HT1080 (cell line): ENCODE data around the gene STX12. TPM values are rescaled to one million over a fixed set of nuclear protein-coding genes. Genes with fewer than 3 reads are reported as not detected.
"Not testable (repeated sequence)": the region's sequence is repeated elsewhere in the genome, so short reads cannot be mapped to it uniquely, and the experiment has no call there.

Experiments
- DNase-seq: peaks from one replicate; pipeline ENCODE4 v3.0.0-alpha.2; 2015; ENCODE audit warnings: low read depth
- total RNA-seq: library from RNA; depleted of rRNA; stranded (reverse); fragments of >200 nt; shearing (Covaris generic); gene quantifications from 2 replicates; pipeline ENCODE4 v1.2.3, GENCODE V29; 2014

STX12 gene
- total RNA-seq, 1 experiment from 2014 or later: 26.4 TPM

GRCh38 chr1:27829339-27829960 lies 56.4 kb downstream of the STX12 start:
- not testable (repeated sequence) for DNase-seq

- DNase-seq: peak; percentile 94
Measured at GRCh38 chr1:27830621-27831440, 57.8 kb downstream of the STX12 start, which contains the start of gene PPP1R8. Gene PPP1R8 (plus strand): TSS chr1:27830782. CDS start chr1:27830836, 54 bp downstream.

- DNase-seq: peak; percentile 6
Measured at GRCh38 chr1:27831568-27832410, 58.8 kb downstream of the STX12 start.

- DNase-seq: peak; percentile 43
Measured at GRCh38 chr1:27832762-27833161, 59.7 kb downstream of the STX12 start.

- no peak for DNase-seq
Measured at GRCh38 chr1:27833470-27833869, 60.5 kb downstream of the STX12 start.

- no peak for DNase-seq
Measured at GRCh38 chr1:27835046-27835445, 62.0 kb downstream of the STX12 start.

- no peak for DNase-seq
Measured at GRCh38 chr1:27835501-27835900, 62.5 kb downstream of the STX12 start.

- DNase-seq: no peak
Measured at GRCh38 chr1:27849951-27850350, 76.9 kb downstream of the STX12 start.

GRCh38 chr1:27855085-27855484 lies 82.1 kb downstream of the STX12 start:
- DNase-seq: no peak

GRCh38 chr1:27856561-27857343 lies 83.7 kb downstream of the STX12 start:
- DNase-seq: no peak

- DNase-seq: not testable (repeated sequence)
Measured at GRCh38 chr1:27857552-27857951, 84.5 kb downstream of the STX12 start.

GRCh38 chr1:27858072-27858948 lies 85.3 kb downstream of the STX12 start:
- DNase-seq: peak; percentile 81

GRCh38 chr1:27858949-27859576 lies 86.0 kb downstream of the STX12 start:
- no peak for DNase-seq

- no peak for DNase-seq
Measured at GRCh38 chr1:27861436-27861835, 88.4 kb downstream of the STX12 start.

- DNase-seq: no peak
Measured at GRCh38 chr1:27862004-27862403, 89.0 kb downstream of the STX12 start.

- DNase-seq: peak; percentile 98
Measured at GRCh38 chr1:27862671-27863537, 89.9 kb downstream of the STX12 start.

- DNase-seq: no peak
Measured at GRCh38 chr1:27863538-27863915, 90.5 kb downstream of the STX12 start.

GRCh38 chr1:27864264-27864895 lies 91.4 kb downstream of the STX12 start:
- peak; percentile 17 for DNase-seq
